ENCODE measurements around the gene NACAD.
A peak's percentile ranks its signal among the peaks of the same experiment; 100 is the strongest.
"Not testable (repeated sequence)": the region's sequence is repeated elsewhere in the genome, so short reads cannot be mapped to it uniquely, and the experiment has no call there.

NACAD gene

GRCh38 chr7:45036317-45036716, 52.5 kb downstream of the NACAD start:
- Histone ChIP-seq H3K4me3 (ENCODE audit: low read depth in 1 of 2, low read length in 1 of 2) (no peak overlapping the region), H3K36me3 (peaks cover 84% of the 10 kb centered on the region), H3K4me1 (ENCODE audit: control insufficient read depth in 1 of 2, insufficient read depth in 1 of 2, low read depth in 1 of 2, low read length in 1 of 2) (peaks cover 21 to 51% of the 10 kb centered on the region in 2 experiments), H3K9me3 (no peaks in the 10 kb centered on the region), H3K27me3 (no peaks in the 10 kb centered on the region), H3K27ac (peak overlapping the region; percentile 59)
- TF ChIP-seq CTCF (IDR thresholded peaks at IDR 0.05) = no peak

DNA sequence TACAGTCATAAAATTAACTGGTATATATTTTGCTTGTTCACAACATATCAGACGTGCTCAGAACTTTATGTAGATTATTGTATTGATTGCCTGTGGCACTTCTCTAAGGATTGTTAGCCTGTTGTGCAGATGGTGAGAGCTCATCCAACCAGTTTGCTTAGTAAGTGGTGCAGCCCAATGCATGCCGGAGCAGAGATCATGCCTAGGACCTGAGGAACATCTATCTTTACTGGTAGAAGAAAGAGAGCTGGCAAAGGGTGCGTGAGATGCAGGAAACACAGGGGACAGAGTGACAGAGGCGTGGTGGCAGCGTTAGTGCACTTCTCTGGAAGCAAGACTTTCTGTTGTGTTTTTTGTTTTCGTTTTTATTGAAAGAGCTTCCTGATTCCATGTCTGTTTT, 52.9 kb downstream of the NACAD start:
- Histone ChIP-seq H3K36me3 (peaks cover 80% of the 10 kb centered on the region), H3K27ac (peak overlapping the region; percentile 59), H3K4me1 (ENCODE audit: control insufficient read depth in 1 of 2, insufficient read depth in 1 of 2, low read depth in 1 of 2, low read length in 1 of 2) (peaks cover 21 to 55% of the 10 kb centered on the region in 2 experiments)

DNA sequence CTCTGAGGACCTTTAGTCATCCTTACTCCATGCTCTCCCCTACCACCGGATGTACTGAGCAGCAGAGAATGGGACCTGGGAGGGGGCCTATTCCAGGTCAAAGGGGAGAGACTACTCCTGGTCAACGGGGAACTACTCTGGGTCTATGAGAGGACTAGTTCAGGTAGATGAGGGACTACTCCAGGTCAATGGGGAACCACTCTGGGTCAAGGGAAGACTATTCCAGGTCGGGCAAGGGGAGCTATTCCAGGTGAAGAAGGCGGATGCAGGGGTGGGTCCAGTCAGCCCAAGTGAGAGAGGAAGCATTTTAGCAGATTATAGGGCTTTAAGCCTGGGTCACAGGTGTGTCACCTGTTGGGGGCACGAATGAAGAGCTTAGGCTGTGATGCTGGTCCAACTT, 53.4 kb downstream of the NACAD start:
- TF ChIP-seq CTCF (IDR thresholded peaks at IDR 0.05) = no peak
- Histone ChIP-seq H3K4me1 (ENCODE audit: control insufficient read depth in 1 of 2, insufficient read depth in 1 of 2, low read depth in 1 of 2, low read length in 1 of 2) (peaks cover 21 to 59% of the 10 kb centered on the region in 2 experiments), H3K9me3 (no peaks in the 10 kb centered on the region), H3K4me3 (ENCODE audit: low read depth in 1 of 2, low read length in 1 of 2) (no peak overlapping the region), H3K27me3 (no peaks in the 10 kb centered on the region), H3K36me3 (peaks cover 78% of the 10 kb centered on the region), H3K27ac (peak overlapping the region; percentile 59)

More for the DNA sequence above, 52.9 kb downstream of the NACAD start:
- TF ChIP-seq CTCF (IDR thresholded peaks at IDR 0.05) = no peak
- H3K27me3 ChIP-seq = no peaks in the 10 kb centered on the region
- no peaks in the 10 kb centered on the region for H3K9me3 ChIP-seq
- no peak overlapping the region for H3K4me3 ChIP-seq (ENCODE audit: low read depth in 1 of 2, low read length in 1 of 2)

GRCh38 chr7:45034710-45035109, 54.1 kb downstream of the NACAD start:
- H3K9me3 ChIP-seq; H3K27ac ChIP-seq; H3K27me3 ChIP-seq; H3K4me3 ChIP-seq (ENCODE audit: low read depth in 1 of 2, low read length in 1 of 2): not testable (repeated sequence)
- H3K36me3 ChIP-seq = peaks cover 77% of the 10 kb centered on the region
- H3K4me1 ChIP-seq (ENCODE audit: control insufficient read depth in 1 of 2, insufficient read depth in 1 of 2, low read depth in 1 of 2, low read length in 1 of 2) = peaks cover 25 to 66% of the 10 kb centered on the region in 2 experiments

GRCh38 chr7:45033931-45034290, 54.9 kb downstream of the NACAD start:
- Histone ChIP-seq H3K27me3 (no peaks in the 10 kb centered on the region), H3K27ac (peak overlapping the region; percentile 74), H3K4me1 (ENCODE audit: control insufficient read depth in 1 of 2, insufficient read depth in 1 of 2, low read depth in 1 of 2, low read length in 1 of 2) (peaks cover 33 to 71% of the 10 kb centered on the region in 2 experiments), H3K4me3 (ENCODE audit: low read depth in 1 of 2, low read length in 1 of 2) (no peak overlapping the region), H3K36me3 (peaks cover 69% of the 10 kb centered on the region), H3K9me3 (no peaks in the 10 kb centered on the region)
- TF ChIP-seq CTCF (IDR thresholded peaks at IDR 0.05) = no peak

DNA sequence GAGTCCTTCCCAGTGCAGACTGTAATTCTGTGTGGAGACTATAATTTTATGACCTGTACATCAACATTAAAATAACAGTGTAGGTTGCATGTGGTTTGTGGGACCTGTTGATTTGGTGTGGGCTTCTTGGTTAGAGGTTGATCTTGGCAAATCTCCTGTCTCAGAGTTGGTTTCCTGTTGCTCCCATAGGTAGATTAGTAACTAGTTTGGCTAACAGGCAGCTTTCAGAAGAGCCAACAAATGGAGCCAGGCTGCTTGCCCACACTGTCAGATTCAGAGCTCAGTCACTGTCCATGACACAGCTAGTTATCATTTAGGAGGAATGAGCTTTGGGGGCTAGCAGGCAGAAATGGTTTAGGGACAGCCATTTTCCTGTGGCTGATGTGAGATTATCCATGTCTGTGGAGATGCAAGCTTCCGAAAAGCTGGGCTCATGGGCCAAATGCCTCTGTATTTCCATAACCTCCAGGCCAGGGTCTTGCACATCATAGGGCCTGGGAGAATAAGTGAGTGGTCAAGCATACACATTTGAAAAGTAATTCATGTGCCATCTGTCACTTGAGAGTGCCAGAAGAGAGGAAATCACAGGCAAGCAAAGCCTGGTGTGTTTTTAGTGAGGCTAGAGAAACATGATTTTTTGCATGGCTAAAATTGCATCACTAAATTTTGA, 55.4 kb downstream of the NACAD start:
- TF ChIP-seq CTCF (IDR thresholded peaks at IDR 0.05) = no peak
- H3K4me3 ChIP-seq (ENCODE audit: low read depth in 1 of 2, low read length in 1 of 2) = peak overlapping the region in 1 of 2 experiments; percentile 4
- peak overlapping the region; percentile 74 for H3K27ac ChIP-seq
- no peaks in the 10 kb centered on the region for H3K9me3 ChIP-seq
- peaks cover 38 to 71% of the 10 kb centered on the region in 2 experiments for H3K4me1 ChIP-seq (ENCODE audit: control insufficient read depth in 1 of 2, insufficient read depth in 1 of 2, low read depth in 1 of 2, low read length in 1 of 2)
- peaks cover 64% of the 10 kb centered on the region for H3K36me3 ChIP-seq
- H3K27me3 ChIP-seq = no peaks in the 10 kb centered on the region
